Measurements from ENCODE around the gene GALNT16.

DNA sequence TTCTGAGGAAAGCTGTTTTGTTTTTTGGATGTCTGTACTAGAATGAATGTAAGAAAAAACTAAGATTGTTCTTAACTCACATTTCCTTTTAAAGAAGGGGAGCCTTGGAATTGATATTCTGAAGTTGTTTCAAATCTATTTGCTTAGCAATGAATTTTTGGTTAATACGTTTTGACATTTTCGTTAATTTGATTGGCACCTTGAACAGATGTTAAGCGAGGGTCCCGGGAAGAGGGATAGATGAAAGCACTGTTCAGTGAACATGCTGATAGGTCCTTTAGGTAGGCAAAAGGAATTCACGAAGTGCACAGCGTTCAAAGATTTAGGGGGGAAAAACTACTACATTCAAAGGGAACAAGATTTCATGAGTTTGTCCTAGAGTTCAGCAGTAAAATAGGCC, 140.2 kb downstream of the GALNT16 start:
- TF ChIP-seq, protein P1, sequence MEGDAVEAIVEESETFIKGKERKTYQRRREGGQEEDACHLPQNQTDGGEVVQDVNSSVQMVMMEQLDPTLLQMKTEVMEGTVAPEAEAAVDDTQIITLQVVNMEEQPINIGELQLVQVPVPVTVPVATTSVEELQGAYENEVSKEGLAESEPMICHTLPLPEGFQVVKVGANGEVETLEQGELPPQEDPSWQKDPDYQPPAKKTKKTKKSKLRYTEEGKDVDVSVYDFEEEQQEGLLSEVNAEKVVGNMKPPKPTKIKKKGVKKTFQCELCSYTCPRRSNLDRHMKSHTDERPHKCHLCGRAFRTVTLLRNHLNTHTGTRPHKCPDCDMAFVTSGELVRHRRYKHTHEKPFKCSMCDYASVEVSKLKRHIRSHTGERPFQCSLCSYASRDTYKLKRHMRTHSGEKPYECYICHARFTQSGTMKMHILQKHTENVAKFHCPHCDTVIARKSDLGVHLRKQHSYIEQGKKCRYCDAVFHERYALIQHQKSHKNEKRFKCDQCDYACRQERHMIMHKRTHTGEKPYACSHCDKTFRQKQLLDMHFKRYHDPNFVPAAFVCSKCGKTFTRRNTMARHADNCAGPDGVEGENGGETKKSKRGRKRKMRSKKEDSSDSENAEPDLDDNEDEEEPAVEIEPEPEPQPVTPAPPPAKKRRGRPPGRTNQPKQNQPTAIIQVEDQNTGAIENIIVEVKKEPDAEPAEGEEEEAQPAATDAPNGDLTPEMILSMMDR (IDR thresholded peaks at IDR 0.05): no peak
- TF ChIP-seq POLR2A (IDR thresholded peaks at IDR 0.05): no peak
